PC-9 (cell line): ENCODE results near the gene PPP1CA. TPM values are rescaled to one million over a fixed set of nuclear protein-coding genes. Genes with fewer than 3 reads are reported as not detected.

Experiments
- Bru-seq: library from RNA; stranded (reverse); fragments of 400-500 nt; gene quantifications from one replicate; lab custom pipeline; 2021; lab: Mats Ljungman, UMichigan
- BruChase-seq, 2 experiments: library from RNA; stranded (reverse); fragments of 400-500 nt; gene quantifications; one replicate each; lab custom pipeline; 2021; lab: Mats Ljungman, UMichigan
- BruUV-seq: library from RNA; stranded (reverse); fragments of 400-500 nt; replicated peaks from 2 replicates; lab custom pipeline; 2021; lab: Mats Ljungman, UMichigan
- CTCF ChIA-PET: fragments of 300-600 bp; sonication (Branson Sonifier 250); formaldehyde crosslinking; loops from one replicate; lab custom pipeline; 2022; ENCODE audit warnings: antibody characterized with exemption; lab: Charles Lee
- POLR2A ChIA-PET: fragments of 300-600 bp; sonication (Branson Sonifier 250); formaldehyde crosslinking; loops from one replicate; lab custom pipeline; 2022; ENCODE audit warnings: antibody characterized with exemption; ENCODE audit not compliant: unreplicated experiment; lab: Charles Lee
- DNase-seq, 2 experiments: peaks; one replicate each; pipeline versions ENCODE4 v3.0.0 to v3.0.0-alpha.2; 2015 to 2022; ENCODE audit warnings: mixed read lengths in 1 of 2
- H2AFZ ChIP-seq: fragments of 200-600 bp; sonication (generic); 2 replicates; pipeline ENCODE4 v1.8.1; 2017; ENCODE audit warnings: antibody characterized with exemption
- H3F3A ChIP-seq: fragments of 200-600 bp; sonication (generic); 2 replicates; pipeline ENCODE4 v1.8.1; 2017; ENCODE audit warnings: antibody characterized with exemption, mild to moderate bottlenecking, low read depth; ENCODE audit not compliant: insufficient read depth
- H3K27ac ChIP-seq: fragments of 200-600 bp; sonication (generic); 2 replicates; pipeline ENCODE4 v1.6.1; 2016; ENCODE audit warnings: mixed run types
- H3K27me3 ChIP-seq: fragments of 200-600 bp; sonication (generic); 2 replicates; pipeline ENCODE4 v1.6.1; 2016; ENCODE audit warnings: low read depth, mixed run types; ENCODE audit not compliant: insufficient read depth
- H3K36me3 ChIP-seq: fragments of 200-600 bp; sonication (generic); 2 replicates; pipeline ENCODE4 v1.6.1; 2016; ENCODE audit warnings: low read depth, mixed run types
- H3K4me1 ChIP-seq: fragments of 200-600 bp; sonication (generic); replicated peaks from 2 replicates; pipeline ENCODE4 v1.6.1; 2016; ENCODE audit warnings: mixed run types; ENCODE audit not compliant: insufficient read depth
- H3K4me2 ChIP-seq: fragments of 200-600 bp; sonication (generic); 2 replicates; pipeline ENCODE4 v1.6.1; 2017; ENCODE audit warnings: mixed run types
- H3K4me3 ChIP-seq: fragments of 200-600 bp; sonication (generic); 2 replicates; pipeline ENCODE4 v1.6.1; 2016; ENCODE audit warnings: mixed run types
- H3K79me2 ChIP-seq: fragments of 200-600 bp; sonication (generic); 2 replicates; pipeline ENCODE4 v1.6.1; 2017; ENCODE audit warnings: low read depth, mixed run types
- H3K9me2 ChIP-seq: fragments of 200-600 bp; sonication (generic); 2 replicates; pipeline ENCODE4 v1.8.1; 2017; ENCODE audit warnings: mild to moderate bottlenecking; ENCODE audit not compliant: insufficient read depth
- H3K9me3 ChIP-seq: fragments of 200-600 bp; sonication (generic); 2 replicates; pipeline ENCODE4 v1.8.1; 2016; ENCODE audit warnings: low read depth; ENCODE audit not compliant: insufficient read depth
- H4K20me1 ChIP-seq: fragments of 200-600 bp; sonication (generic); 2 replicates; pipeline ENCODE4 v1.8.1; 2017; ENCODE audit not compliant: insufficient read depth
- EZH2 ChIP-seq: fragments of 200-600 bp; sonication (generic); IDR thresholded peaks from 2 replicates; pipeline ENCODE4 v1.8.0; 2017; ENCODE audit warnings: antibody characterized with exemption, low read depth
- intact Hi-C: fragments of 100-400 bp; cut with micrococcal nuclease; formaldehyde crosslinking; loops from one replicate; pipeline ENCODE4 v1.10.0; 2022; ENCODE audit not compliant: unreplicated experiment
- long read RNA-seq: library from polyadenylated mRNA; stranded (forward); transcript quantifications from one replicate; pipeline ENCODE4 v2.0.0, GENCODE V29; 2022
- total RNA-seq: library from RNA; stranded (reverse); gene quantifications from 2 replicates; pipeline ENCODE4 v1.2.3, GENCODE V29; 2021
- TF ChIP-seq, protein P1 (sequence below): fragments of 200-600 bp; sonication (generic); conservative IDR thresholded peaks from 2 replicates; pipeline ENCODE4 v1.6.1; 2017; ENCODE audit warnings: mixed run types, antibody characterized with exemption, mild to moderate bottlenecking, moderate library complexity

PPP1CA gene
- total RNA-seq (306 and 351 TPM in 2 replicates), Bru-seq, nascent RNA (percentile 81 among the genes with signal in this experiment), BruChase-seq, experiment 1, labeled RNA remaining after a 2-hour chase (percentile 90 among the genes with signal in this experiment), BruChase-seq, experiment 2, labeled RNA remaining after a 6-hour chase (percentile 98 among the genes with signal in this experiment)
- long read RNA-seq, transcript PPP1CA-201 (7 exons, 1,389 nt): minor isoform, 12 of 1,302 reads
- long read RNA-seq, transcript PPP1CA-203 (7 exons, 1,476 nt): major isoform, 1,154 of 1,302 reads
- long read RNA-seq, transcript PPP1CA-204 (6 exons, 1,677 nt): minor isoform, 29 of 1,302 reads
- long read RNA-seq, transcript PPP1CA-202 (6 exons, 1,054 nt): minor isoform, 36 of 1,302 reads
- long read RNA-seq, partial matches to known transcripts: 17 of 1,302 reads
- long read RNA-seq, other reads (novel, unspliced or antisense): 46 of 1,302 reads

DNA sequence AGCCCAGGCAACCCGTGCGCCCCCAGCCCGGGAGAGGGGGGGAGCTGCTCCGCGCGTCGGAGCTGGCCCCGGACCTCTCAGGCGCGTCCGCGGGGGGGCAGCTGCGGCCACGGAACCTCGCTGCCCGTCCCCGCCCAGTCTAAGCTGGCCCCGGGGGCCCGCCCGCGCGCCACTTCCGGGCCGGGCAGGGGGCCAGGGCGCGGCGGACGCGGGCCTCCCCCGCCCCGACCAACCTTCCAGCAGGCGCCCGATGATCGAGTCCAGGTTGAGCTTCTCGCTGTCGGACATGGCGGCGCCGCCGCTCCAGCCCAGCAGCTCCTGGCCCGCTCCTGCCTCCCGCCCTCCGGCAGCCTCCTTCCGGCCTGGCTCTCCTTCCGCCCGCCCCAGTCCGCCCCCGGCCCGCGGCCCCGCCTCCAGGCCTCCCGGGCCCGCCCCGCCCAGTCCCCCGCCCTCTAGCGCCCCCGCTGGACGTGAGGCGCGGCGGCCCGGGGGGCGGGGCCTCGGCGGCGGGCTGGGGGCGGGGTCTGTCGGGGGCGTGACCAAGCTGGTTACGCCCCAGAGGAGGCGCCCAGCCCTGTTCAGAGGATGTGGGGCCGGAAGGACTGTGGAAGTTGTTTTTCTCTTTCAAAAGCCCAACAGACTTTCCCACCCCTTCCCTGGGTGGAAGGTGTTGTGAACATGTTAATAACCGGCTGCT is at the start of gene PPP1CA:
Gene PPP1CA, minus strand, starts transcription at position 364 of the 697 bp plus-strand sequence. Its CDS starts 76 bp downstream, at position 288.
- intact Hi-C loops: loop anchor here (1.0 to 2.0 kb wide), 3 partner anchors 67 to 205 kb away; partner anchors contain the start of genes NDUFV1 and TMEM134
- Histone ChIP-seq H3K9me3 (no peaks in the 10 kb centered on the region), H3K4me3 (peak within 1 kb of the TSS; percentile 99), H3K36me3 (0 out of 2 replicates have a peak, but pooled peaks cover 6% of the 10 kb centered on the region), H3K4me1 (peaks cover 14% of the 10 kb centered on the region), H4K20me1 (peaks cover 3% of the 10 kb centered on the region; the same call in 1 of the 2 replicates), H3K9me2 (no peaks in the 10 kb centered on the region), H2AFZ (peak within 1 kb of the TSS; percentile 80), H3K79me2 (peaks cover 20% of the 10 kb centered on the region), H3K27ac (peak within 1 kb of the TSS; percentile 41; the same call in 1 of the 2 replicates), H3K4me2 (peak within 1 kb of the TSS; percentile 87), H3F3A (peaks cover 16% of the 10 kb centered on the region; the same call in 1 of the 2 replicates), H3K27me3 (no peaks in the 10 kb centered on the region)
- DNase-seq: peak; percentile 64 to 94
- POLR2A ChIA-PET: interaction anchor here (0.5 to 1.2 kb wide), 17 partner anchors 9 to 1031 kb away, joined by 3 to 17 read pairs (median 5); partner anchors contain the start of genes AIP and TMEM134
- no peak for TF ChIP-seq EZH2
- TF ChIP-seq, protein P1, sequence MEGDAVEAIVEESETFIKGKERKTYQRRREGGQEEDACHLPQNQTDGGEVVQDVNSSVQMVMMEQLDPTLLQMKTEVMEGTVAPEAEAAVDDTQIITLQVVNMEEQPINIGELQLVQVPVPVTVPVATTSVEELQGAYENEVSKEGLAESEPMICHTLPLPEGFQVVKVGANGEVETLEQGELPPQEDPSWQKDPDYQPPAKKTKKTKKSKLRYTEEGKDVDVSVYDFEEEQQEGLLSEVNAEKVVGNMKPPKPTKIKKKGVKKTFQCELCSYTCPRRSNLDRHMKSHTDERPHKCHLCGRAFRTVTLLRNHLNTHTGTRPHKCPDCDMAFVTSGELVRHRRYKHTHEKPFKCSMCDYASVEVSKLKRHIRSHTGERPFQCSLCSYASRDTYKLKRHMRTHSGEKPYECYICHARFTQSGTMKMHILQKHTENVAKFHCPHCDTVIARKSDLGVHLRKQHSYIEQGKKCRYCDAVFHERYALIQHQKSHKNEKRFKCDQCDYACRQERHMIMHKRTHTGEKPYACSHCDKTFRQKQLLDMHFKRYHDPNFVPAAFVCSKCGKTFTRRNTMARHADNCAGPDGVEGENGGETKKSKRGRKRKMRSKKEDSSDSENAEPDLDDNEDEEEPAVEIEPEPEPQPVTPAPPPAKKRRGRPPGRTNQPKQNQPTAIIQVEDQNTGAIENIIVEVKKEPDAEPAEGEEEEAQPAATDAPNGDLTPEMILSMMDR: peak; percentile 35; the same call in 1 of the 2 replicates
- CTCF ChIA-PET: interaction anchor here (0.6 to 1.9 kb wide), 11 partner anchors 9 to 274 kb away, joined by 3 to 10 read pairs (median 5); partner anchors contain the start of genes PITPNM1, POLD4 and TMEM134
- BruUV-seq: no TSS peak

DNA sequence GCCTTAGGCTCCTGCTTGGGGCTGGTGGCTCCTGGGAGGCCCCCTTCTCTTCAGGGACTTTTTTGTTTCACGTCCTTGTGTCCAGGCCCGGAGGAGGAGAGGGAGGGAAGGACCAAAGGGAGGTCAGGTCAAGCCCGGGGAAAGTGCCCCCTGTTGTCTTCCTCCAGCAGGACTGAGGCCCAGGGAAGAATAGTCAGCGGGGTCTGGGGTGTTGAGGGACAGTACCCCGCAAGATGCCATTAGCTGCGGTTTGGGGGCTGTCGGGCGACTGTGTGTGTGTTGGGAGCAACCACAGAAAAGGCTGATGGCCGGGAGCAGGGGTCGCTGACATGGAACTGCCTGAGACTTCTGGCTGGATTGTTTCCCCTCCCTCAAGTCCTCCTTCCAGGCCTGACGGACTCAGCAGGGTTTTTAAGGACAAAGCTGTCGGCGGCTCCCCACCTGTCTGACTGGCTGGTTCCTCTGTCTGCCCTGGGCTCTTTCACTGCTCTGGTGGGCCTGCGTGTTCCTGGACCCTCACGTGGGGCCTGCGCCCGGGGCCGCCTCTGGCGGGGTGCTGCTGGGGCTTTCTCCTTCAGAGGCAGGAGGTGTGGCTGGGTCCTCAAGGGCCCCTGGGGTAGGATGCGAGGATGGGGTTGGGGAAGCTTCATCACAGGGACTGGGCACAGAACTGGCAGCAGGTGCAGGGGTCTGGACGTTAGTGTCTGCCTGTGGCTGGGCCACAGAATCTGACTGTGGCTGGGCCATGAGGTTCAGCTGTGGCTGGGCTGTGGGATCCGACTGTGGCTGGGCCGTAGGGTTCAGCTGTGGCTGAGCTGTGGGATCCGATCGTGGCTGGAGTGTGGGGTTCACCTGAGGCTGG is 49.4 kb upstream of the PPP1CA start:
- no peaks in the 10 kb centered on the region for H4K20me1 ChIP-seq
- no peaks in the 10 kb centered on the region for H3K9me2 ChIP-seq
- no peaks in the 10 kb centered on the region for H3K9me3 ChIP-seq
- H3K27me3 ChIP-seq: no peaks in the 10 kb centered on the region
- H3K27ac ChIP-seq: no peak overlapping the region
- POLR2A ChIA-PET: interaction anchor here (0.6 kb wide), 1 partner anchor 745 kb away, joined by 3 read pairs; no protein-coding TSS in a partner anchor
- H3K4me1 ChIP-seq: no peaks in the 10 kb centered on the region
- no peak overlapping the region for H2AFZ ChIP-seq
- no peaks in the 10 kb centered on the region for H3K79me2 ChIP-seq
- H3K4me3 ChIP-seq: no peak overlapping the region
- DNase-seq: no peak
- H3F3A ChIP-seq: peaks cover 13% of the 10 kb centered on the region; the same call in 1 of the 2 replicates
- CTCF ChIA-PET: interaction anchor here (0.5 kb wide), 1 partner anchor 78 kb away, joined by 4 read pairs; the partner anchor contains the start of gene CLCF1
- H3K36me3 ChIP-seq: no peaks in the 10 kb centered on the region
- no peak overlapping the region for H3K4me2 ChIP-seq
- intact Hi-C loops: no loop called here
- BruUV-seq: no TSS peak
- TF ChIP-seq, protein P1: no peak
- TF ChIP-seq EZH2: no peak
